ENCODE data around the gene AKAP9. TPM values are rescaled to one million over a fixed set of nuclear protein-coding genes. Genes with fewer than 3 reads are reported as not detected.

AKAP9 gene
- total RNA-seq, 4 donors from 2014 or later = 32.5 to 125 (median 63.5) TPM

GRCh38 chr7:92158660-92159575 is 218.3 kb downstream of the AKAP9 start:
- TF ChIP-seq CTCF (IDR thresholded peaks at IDR 0.05) = no peak
- TF ChIP-seq POLR2A (IDR thresholded peaks at IDR 0.05) = no peak
- no peak for DNase-seq
- no peaks in the 10 kb centered on the region for H3K4me1 ChIP-seq
- H3K9me3 ChIP-seq = no peaks in the 10 kb centered on the region
- H3K27ac ChIP-seq = no peak overlapping the region
- no peak overlapping the region for H3K4me3 ChIP-seq
- intact Hi-C loops (cut with DNase I; ENCODE audit: low total_unique reads) = no loop called here
- no peaks in the 10 kb centered on the region for H3K27me3 ChIP-seq
- no peaks in the 10 kb centered on the region for H3K36me3 ChIP-seq

Other genes with a start within 250 kb of the AKAP9 start
- 10 to 100 TPM in 3 of 4 donors, 1 to 10 TPM in 1; 4.4 to 23.8 (median 21.0) TPM for gene MTERF1, start 60.2 kb upstream of the AKAP9 start, total RNA-seq
- gene CYP51A1, start 193.6 kb downstream of the AKAP9 start, total RNA-seq = 100 to 1,000 TPM in 1 of 4 donors, 10 to 100 TPM in 2, 1 to 10 TPM in 1; 7.2 to 121 (median 38.3) TPM
- under 1 TPM in 2 of 4 donors, not detected in 2; 0.73 to 0.97 TPM for gene LRRD1, start 238.3 kb downstream of the AKAP9 start, total RNA-seq

All from uterus (tissue), 4 donors.